Caco-2 (cell line): Measurements from ENCODE around the gene MAP3K9. TPM values are rescaled to one million over a fixed set of nuclear protein-coding genes. Genes with fewer than 3 reads are reported as not detected.

Source experiments
- BruUV-seq: library from RNA; stranded (reverse); fragments of 400-500 nt; replicated peaks from 2 replicates; lab custom pipeline; 2021; lab: Mats Ljungman, UMichigan
- CTCF ChIA-PET: fragments of 300-600 bp; sonication (Branson Sonifier 250); formaldehyde crosslinking; loops from one replicate; lab custom pipeline; 2022; ENCODE audit warnings: antibody characterized with exemption; lab: Charles Lee
- POLR2A ChIA-PET: fragments of 300-600 bp; sonication (Branson Sonifier 250); formaldehyde crosslinking; loops from one replicate; lab custom pipeline; 2022; ENCODE audit warnings: antibody characterized with exemption; lab: Charles Lee
- DNase-seq, 2 experiments: peaks; one replicate each; pipeline versions ENCODE4 v3.0.0 to v3.0.0-alpha.2; 2020 to 2022
- H3K27me3 ChIP-seq: replicated peaks from 2 replicates; pipeline ENCODE4 v1.6.0; 2011; ENCODE audit warnings: low read length; ENCODE audit not compliant: control insufficient read depth, insufficient read depth
- H3K36me3 ChIP-seq: 2 replicates; pipeline ENCODE4 v1.5.1; 2011; ENCODE audit warnings: low read length; ENCODE audit not compliant: control insufficient read depth, insufficient read depth
- H3K4me1 ChIP-seq: fragments of 250-450 bp; sonication (Bioruptor Pico); 2 replicates; pipeline ENCODE4 v1.5.1; 2020; ENCODE audit warnings: mild to moderate bottlenecking
- H3K4me3 ChIP-seq: 2 replicates; pipeline ENCODE4 v1.5.1; 2011; ENCODE audit warnings: low read depth, mild to moderate bottlenecking, control low read depth, low read length
- H3K9me3 ChIP-seq: fragments of 250-450 bp; sonication (Bioruptor Pico); 2 replicates; pipeline ENCODE4 v1.5.1; 2020; ENCODE audit warnings: mild to moderate bottlenecking, moderate library complexity
- H3K27ac Mint-ChIP-seq: one replicate; pipeline ENCODE4 v1.8.0; 2022; ENCODE audit warnings: mixed read lengths; ENCODE audit not compliant: unreplicated experiment
- H3K27me3 Mint-ChIP-seq: one replicate; pipeline ENCODE4 v1.8.0; 2022; ENCODE audit warnings: mixed read lengths; ENCODE audit not compliant: insufficient read depth, unreplicated experiment
- H3K36me3 Mint-ChIP-seq: one replicate; pipeline ENCODE4 v1.8.0; 2022; ENCODE audit warnings: mild to moderate bottlenecking, mixed read lengths; ENCODE audit not compliant: insufficient read depth, unreplicated experiment
- H3K4me1 Mint-ChIP-seq: one replicate; pipeline ENCODE4 v1.8.0; 2022; ENCODE audit warnings: low read depth, mixed read lengths; ENCODE audit not compliant: unreplicated experiment
- H3K4me3 Mint-ChIP-seq: one replicate; pipeline ENCODE4 v1.8.0; 2022; ENCODE audit warnings: mild to moderate bottlenecking, moderate library complexity, mixed read lengths; ENCODE audit not compliant: unreplicated experiment
- H3K9me3 Mint-ChIP-seq: one replicate; pipeline ENCODE4 v1.8.0; 2022; ENCODE audit warnings: mixed read lengths; ENCODE audit not compliant: unreplicated experiment
- CTCF ChIP-seq, 2 experiments: fragments of 200-600 bp in 1 of 2; IDR thresholded peaks; 1 replicate in 1 of 2; 2 replicates in 1 of 2; pipeline versions ENCODE4 v1.5.1 to v1.8.0; 2011 to 2022; ENCODE audit warnings: antibody characterized with exemption in 1 of 2, control low read depth in 1 of 2, inconsistent platforms in 1 of 2, low read depth in 1 of 2, low read length in 1 of 2, mild to moderate bottlenecking in 1 of 2, moderate library complexity in 1 of 2; ENCODE audit not compliant: insufficient read depth in 1 of 2, severe bottlenecking in 1 of 2, unreplicated experiment in 1 of 2
- intact Hi-C: fragments of 100-400 bp; cut with micrococcal nuclease; formaldehyde crosslinking; loops from one replicate; pipeline ENCODE4 v1.10.0; 2022; ENCODE audit not compliant: unreplicated experiment
- total RNA-seq: library from RNA; stranded (reverse); gene quantifications from 2 replicates; pipeline ENCODE4 v1.2.3, GENCODE V29; 2022

MAP3K9 gene
- total RNA-seq, 1 experiment from 2014 or later = 19.5 TPM

- no peaks in the 10 kb centered on the region for H3K27me3 ChIP-seq
- peaks cover 9% of the 10 kb centered on the region for H3K36me3 Mint-ChIP-seq
- intact Hi-C loops = no loop called here
- no peaks in the 10 kb centered on the region for H3K27me3 Mint-ChIP-seq
- TF ChIP-seq CTCF (IDR thresholded peaks at IDR 0.05; ENCODE audit: insufficient read depth in 1 of 2, low read depth in 1 of 2, low read length in 1 of 2, severe bottlenecking in 1 of 2, unreplicated experiment in 1 of 2) = no peak
- H3K9me3 Mint-ChIP-seq = no peaks in the 10 kb centered on the region
- H3K4me3 ChIP-seq = no peak overlapping the region
- no peak overlapping the region for H3K4me3 Mint-ChIP-seq
- H3K9me3 ChIP-seq = no peaks in the 10 kb centered on the region
- no peaks in the 10 kb centered on the region; the same call in 1 of the 2 replicates for H3K36me3 ChIP-seq
- H3K4me1 ChIP-seq = peaks cover 28% of the 10 kb centered on the region
- no peaks in the 10 kb centered on the region for H3K4me1 Mint-ChIP-seq
- ChIA-PET CTCF (no interaction called here), POLR2A (interaction anchor here (0.7 kb wide), 1 partner anchor 215 kb away, joined by 3 read pairs; no protein-coding TSS in a partner anchor)
- no peak for DNase-seq
- H3K27ac Mint-ChIP-seq = no peak overlapping the region
- no TSS peak for BruUV-seq
Observed at GRCh38 chr14:70814466-70814865, 5.2 kb upstream of the MAP3K9 start.

GRCh38 chr14:70812124-70812818 lies 3.0 kb upstream of the MAP3K9 start:
- Histone ChIP-seq H3K27me3 (no peaks in the 10 kb centered on the region), H3K4me1 (peaks cover 34% of the 10 kb centered on the region), H3K36me3 (no peaks in the 10 kb centered on the region; the same call in 1 of the 2 replicates), H3K4me3 (no peak overlapping the region), H3K9me3 (no peaks in the 10 kb centered on the region)
- Mint-ChIP-seq H3K4me1 (peaks cover 6% of the 10 kb centered on the region), H3K36me3 (peaks cover 13% of the 10 kb centered on the region), H3K27ac (no peak overlapping the region), H3K4me3 (no peak overlapping the region), H3K27me3 (no peaks in the 10 kb centered on the region), H3K9me3 (no peaks in the 10 kb centered on the region)
- intact Hi-C loops = no loop called here
- no TSS peak for BruUV-seq
- DNase-seq = peak in 1 of 2 experiments; percentile 28
- POLR2A ChIA-PET = no interaction called here
- CTCF ChIA-PET = no interaction called here
- no peak for TF ChIP-seq CTCF (IDR thresholded peaks at IDR 0.05; ENCODE audit: insufficient read depth in 1 of 2, low read depth in 1 of 2, low read length in 1 of 2, severe bottlenecking in 1 of 2, unreplicated experiment in 1 of 2)

- ChIA-PET CTCF (no interaction called here), POLR2A (no interaction called here)
- no TSS peak for BruUV-seq
- Histone ChIP-seq H3K4me1 (peaks cover 30% of the 10 kb centered on the region), H3K4me3 (no peak overlapping the region), H3K9me3 (no peaks in the 10 kb centered on the region), H3K27me3 (no peaks in the 10 kb centered on the region), H3K36me3 (no peaks in the 10 kb centered on the region; the same call in 1 of the 2 replicates)
- no peak for TF ChIP-seq CTCF (IDR thresholded peaks at IDR 0.05; ENCODE audit: insufficient read depth in 1 of 2, low read depth in 1 of 2, low read length in 1 of 2, severe bottlenecking in 1 of 2, unreplicated experiment in 1 of 2)
- Mint-ChIP-seq H3K4me3 (no peak overlapping the region), H3K9me3 (no peaks in the 10 kb centered on the region), H3K27me3 (no peaks in the 10 kb centered on the region), H3K4me1 (peaks cover 6% of the 10 kb centered on the region), H3K27ac (no peak overlapping the region), H3K36me3 (peaks cover 13% of the 10 kb centered on the region)
- DNase-seq = peak in 1 of 2 experiments; percentile 13
- intact Hi-C loops = no loop called here
Observed at GRCh38 chr14:70811578-70811977, 2.3 kb upstream of the MAP3K9 start.
